T-cell (primary cell): ENCODE results near the gene CASK. TPM values are rescaled to one million over a fixed set of nuclear protein-coding genes. Genes with fewer than 3 reads are reported as not detected.

Source experiments
- ATAC-seq, 4 experiments: fragments of 200-7000 bp in 3 of 4; fragments of 150-1000 bp in 1 of 4; cut with Tn5 transposase; replicated peaks in 1 of 4; 1 replicate in 3 of 4; 2 replicates in 1 of 4; pipeline ENCODE4 v1.10.0; 2021; ENCODE audit warnings: moderate library complexity in 3 of 4, mild to moderate bottlenecking in 2 of 4, moderate number of reproducible peaks in 1 of 4
- CTCF ChIA-PET, 2 donors: fragments of 300-600 bp; sonication (Branson Sonifier 250); formaldehyde crosslinking; loops; one replicate each; lab custom pipeline; 2022; ENCODE audit warnings: antibody characterized with exemption in 2 of 2; lab: Charles Lee
- POLR2A ChIA-PET, 2 donors: fragments of 300-600 bp; sonication (Branson Sonifier 250); formaldehyde crosslinking; loops; one replicate each; lab custom pipeline; 2022; ENCODE audit warnings: antibody characterized with exemption in 2 of 2; lab: Charles Lee
- DNase-seq, 35 experiments: peaks; one replicate each; pipeline versions ENCODE4 v3.0.0 to v3.0.0-alpha.2; 2013 to 2023
- H3K27ac ChIP-seq: one replicate; pipeline ENCODE4 v1.5.1; 2013; ENCODE audit warnings: low read length
- H3K27me3 ChIP-seq, 2 experiments: replicated peaks in 1 of 2; 1 replicate in 1 of 2; 2 replicates in 1 of 2; pipeline versions ENCODE4 v1.6.1 to v1.7.0; 2013; ENCODE audit warnings: low read length in 1 of 2, mixed read lengths in 1 of 2; ENCODE audit not compliant: control insufficient read depth in 2 of 2, insufficient read depth in 2 of 2; ENCODE audit errors: extremely low read depth in 1 of 2
- H3K36me3 ChIP-seq, 2 donors: 1 replicate in 1 of 2; 2 replicates in 1 of 2; pipeline versions ENCODE4 v1.6.1 to v1.7.0; 2013; ENCODE audit warnings: low read length in 1 of 2; ENCODE audit not compliant: control insufficient read depth in 2 of 2, insufficient read depth in 1 of 2; ENCODE audit errors: extremely low read depth in 1 of 2
- H3K4me1 ChIP-seq, 2 experiments: 1 replicate in 1 of 2; 2 replicates in 1 of 2; pipeline versions ENCODE4 v1.6.1 to v1.7.0; 2013; ENCODE audit warnings: low read length in 2 of 2, mixed read lengths in 1 of 2; ENCODE audit not compliant: insufficient read depth in 2 of 2, control insufficient read depth in 1 of 2; ENCODE audit errors: extremely low read depth in 1 of 2
- H3K4me3 ChIP-seq, 2 donors: 1 replicate in 1 of 2; 2 replicates in 1 of 2; pipeline versions ENCODE4 v1.5.1 to v1.7.0; 2013; ENCODE audit warnings: mild to moderate bottlenecking in 2 of 2, low read length in 1 of 2, moderate library complexity in 1 of 2; ENCODE audit not compliant: control insufficient read depth in 1 of 2; ENCODE audit errors: extremely low read depth in 1 of 2
- H3K9me3 ChIP-seq: 2 replicates; pipeline ENCODE4 v1.7.0; 2013
- H3K27ac Mint-ChIP-seq, 2 donors: one replicate each; pipeline ENCODE4 v1.8.0; 2020 to 2021; ENCODE audit warnings: mild to moderate bottlenecking in 2 of 2, mixed read lengths in 2 of 2
- H3K27me3 Mint-ChIP-seq, 2 donors: one replicate each; pipeline ENCODE4 v1.8.0; 2021 to 2022; ENCODE audit warnings: mixed read lengths in 2 of 2
- H3K36me3 Mint-ChIP-seq: one replicate; pipeline ENCODE4 v1.8.0; 2021; ENCODE audit warnings: mixed read lengths
- H3K4me1 Mint-ChIP-seq, 3 donors: one replicate each; pipeline ENCODE4 v1.8.0; 2020 to 2022; ENCODE audit warnings: mixed read lengths in 3 of 3, mild to moderate bottlenecking in 1 of 3
- H3K4me3 Mint-ChIP-seq, 3 donors: one replicate each; pipeline ENCODE4 v1.8.0; 2020 to 2022; ENCODE audit warnings: mild to moderate bottlenecking in 3 of 3, mixed read lengths in 3 of 3, moderate library complexity in 3 of 3
- H3K9me3 Mint-ChIP-seq, 3 donors: one replicate each; pipeline ENCODE4 v1.8.0; 2020 to 2022; ENCODE audit warnings: mixed read lengths in 3 of 3
- WGBS: methylation state at CpG from one replicate; pipeline ENCODE4 v1.1.5; 2013; ENCODE audit warnings: missing lambda C conversion rate; ENCODE audit not compliant: insufficient coverage; 5-methylcytosine and 5-hydroxymethylcytosine counted together
- total RNA-seq, 35 experiments: library from RNA in 6 of 35; stranded (reverse) in 6 of 35; fragments of 120-200 nt in 1 of 35; gene quantifications; one replicate each; pipeline versions ENCODE4 v1.2.1 to v1.2.4 and lab custom pipeline; 2013 to 2026

The CASK gene
- total RNA-seq, 5 donors from 2014 or later (not counting 1 experiment from before 2014, with no cell fraction given) = 52.6 to 81.6 (median 67.5) TPM

DNA sequence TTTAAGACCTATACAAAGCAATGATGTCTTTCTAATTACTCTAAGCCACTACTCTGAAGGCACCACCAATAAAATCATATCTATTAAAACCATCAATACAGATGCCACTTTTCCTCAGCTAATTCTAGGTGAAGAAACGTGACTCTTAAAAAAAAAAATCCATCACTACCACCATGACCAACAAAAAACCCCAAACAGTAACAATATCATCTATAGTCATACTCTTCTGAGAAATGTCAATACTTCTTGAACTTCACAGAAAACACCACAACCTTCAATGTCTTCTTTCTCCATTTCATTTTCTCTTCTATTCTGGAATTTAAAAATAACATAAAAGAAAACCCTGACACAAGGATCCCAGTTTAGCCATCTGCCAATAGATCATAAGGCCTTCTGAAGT is 35.7 kb downstream of the CASK start:
- Mint-ChIP-seq H3K4me3 (no peak overlapping the region), H3K4me1 (peaks cover 28 to 56% (median 43%) of the 10 kb centered on the region in 3 donors), H3K36me3 (peaks cover 14% of the 10 kb centered on the region), H3K27me3 (peaks cover 0 to 4% of the 10 kb centered on the region in 2 donors), H3K9me3 (peaks cover 0 to under 1% (median 0%) of the 10 kb centered on the region in 3 donors), H3K27ac (no peak overlapping the region)
- Histone ChIP-seq H3K36me3 (no peaks in the 10 kb centered on the region), H3K27ac (no peak overlapping the region), H3K4me3 (no peak overlapping the region), H3K9me3 (no peaks in the 10 kb centered on the region), H3K4me1 (peaks cover 0 to 8% of the 10 kb centered on the region in 2 experiments), H3K27me3 (no peaks in the 10 kb centered on the region)
- CTCF ChIA-PET = no interaction called here
- no CpG with 5 or more reads among the region's 1 CpG for WGBS
- no peak for DNase-seq
- no peak for ATAC-seq
- POLR2A ChIA-PET = no interaction called here

DNA sequence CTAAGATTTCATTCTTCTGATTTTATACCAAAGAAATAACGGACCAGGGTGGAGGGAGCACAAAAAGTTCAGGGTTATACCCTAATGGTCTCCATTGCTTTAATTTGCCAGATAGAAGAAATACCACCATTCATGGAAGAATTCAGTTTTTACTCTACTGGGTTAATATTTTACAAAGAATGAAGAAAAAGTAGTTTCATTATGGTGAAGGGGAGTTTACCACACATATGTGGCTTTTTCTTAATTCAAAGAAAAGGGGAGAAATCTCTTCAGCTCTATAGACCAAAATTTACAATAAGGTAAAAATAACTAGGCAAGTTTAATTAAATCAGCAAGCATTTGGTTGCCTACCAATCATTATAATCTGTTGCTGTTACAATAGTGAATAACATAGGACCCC is 37.6 kb downstream of the CASK start:
- Histone ChIP-seq H3K36me3 (no peaks in the 10 kb centered on the region), H3K4me1 (peaks cover 0 to 8% of the 10 kb centered on the region in 2 experiments), H3K27me3 (no peaks in the 10 kb centered on the region), H3K4me3 (no peak overlapping the region), H3K27ac (no peak overlapping the region), H3K9me3 (no peaks in the 10 kb centered on the region)
- Mint-ChIP-seq H3K36me3 (peaks cover 13% of the 10 kb centered on the region), H3K4me3 (no peak overlapping the region), H3K27ac (no peak overlapping the region), H3K9me3 (no peaks in the 10 kb centered on the region), H3K27me3 (peaks cover 0 to 4% of the 10 kb centered on the region in 2 donors), H3K4me1 (peaks cover 36 to 68% (median 56%) of the 10 kb centered on the region in 3 donors)
- ATAC-seq (no peak), DNase-seq (no peak)
- POLR2A ChIA-PET = no interaction called here
- CTCF ChIA-PET = interaction anchor here (0.6 to 0.9 kb wide), 2 partner anchors 88 to 771 kb away, joined by 3 read pairs; no protein-coding TSS in a partner anchor
- WGBS = no CpG with 5 or more reads among the region's 1 CpG

DNA sequence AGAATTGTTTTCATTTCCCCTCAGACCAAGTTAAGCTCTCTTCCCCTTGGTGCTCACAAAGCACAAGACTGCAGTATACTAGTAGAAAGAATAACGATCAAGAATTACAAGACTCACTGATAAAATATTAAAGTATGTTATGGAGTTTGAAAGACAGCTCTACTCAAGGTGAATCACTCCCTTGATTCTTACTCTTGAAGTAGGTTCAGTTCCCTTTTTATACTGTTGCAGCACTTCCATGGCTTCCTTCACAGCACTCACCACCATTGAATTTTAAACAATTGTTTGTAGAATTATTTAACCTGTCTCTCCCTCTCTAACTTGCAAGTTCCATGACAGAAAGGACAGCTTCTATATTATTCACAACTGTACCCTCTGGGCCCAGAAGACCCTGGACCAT is 42.2 kb downstream of the CASK start:
- H3K27ac Mint-ChIP-seq = peak overlapping the region in 1 of 2 donors; percentile 27
- H3K4me3 ChIP-seq = no peak overlapping the region
- no peak overlapping the region for H3K27ac ChIP-seq
- ATAC-seq (no peak), DNase-seq (no peak)
- no peaks in the 10 kb centered on the region for H3K36me3 ChIP-seq
- peaks cover 2 to 8% of the 10 kb centered on the region in 2 experiments for H3K4me1 ChIP-seq
- no peaks in the 10 kb centered on the region for H3K9me3 ChIP-seq
- CTCF ChIA-PET = no interaction called here
- H3K9me3 Mint-ChIP-seq = no peaks in the 10 kb centered on the region
- H3K36me3 Mint-ChIP-seq = peaks cover 3% of the 10 kb centered on the region
- peaks cover 26 to 68% (median 60%) of the 10 kb centered on the region in 3 donors for H3K4me1 Mint-ChIP-seq
- no CpG with 5 or more reads among the region's 1 CpG for WGBS
- H3K27me3 Mint-ChIP-seq = peaks cover 0 to 12% of the 10 kb centered on the region in 2 donors
- no peaks in the 10 kb centered on the region for H3K27me3 ChIP-seq
- no peak overlapping the region for H3K4me3 Mint-ChIP-seq
- POLR2A ChIA-PET = interaction anchor here in 1 of 2 donors (0.6 kb wide), 1 partner anchor 195 kb away, joined by 11 read pairs; no protein-coding TSS in a partner anchor

DNA sequence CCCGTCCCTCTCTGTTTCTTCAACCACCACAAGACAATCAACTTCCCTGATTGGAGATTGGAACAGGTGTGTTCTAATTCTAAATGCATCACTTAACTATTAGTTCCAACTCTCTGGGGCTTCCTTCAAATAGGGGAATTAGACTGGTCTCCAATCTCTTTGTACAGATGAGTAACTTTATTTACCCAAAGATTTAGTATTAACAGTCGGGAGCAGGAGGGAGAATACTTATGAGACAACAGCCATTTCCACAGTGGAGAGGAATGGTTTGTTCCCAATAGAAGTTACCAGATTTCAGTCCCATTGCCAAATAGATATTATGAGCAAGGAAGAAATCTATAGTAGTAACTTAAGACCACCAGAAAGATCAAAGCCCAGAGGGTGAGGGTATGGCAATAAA is 46.2 kb downstream of the CASK start:
- no peak for ATAC-seq
- H3K27ac Mint-ChIP-seq = no peak overlapping the region
- peaks cover 0 to 2% of the 10 kb centered on the region in 2 experiments for H3K4me1 ChIP-seq
- no peaks in the 10 kb centered on the region for H3K27me3 ChIP-seq
- H3K27me3 Mint-ChIP-seq = peaks cover 0 to 8% of the 10 kb centered on the region in 2 donors
- CTCF ChIA-PET = interaction anchor here (0.6 to 0.8 kb wide), 2 partner anchors 10 to 1067 kb away, joined by 3 read pairs; no protein-coding TSS in a partner anchor
- DNase-seq = no peak
- no peaks in the 10 kb centered on the region for H3K9me3 ChIP-seq
- H3K36me3 ChIP-seq = no peaks in the 10 kb centered on the region
- H3K27ac ChIP-seq = no peak overlapping the region
- no peak overlapping the region for H3K4me3 ChIP-seq
- H3K9me3 Mint-ChIP-seq = no peaks in the 10 kb centered on the region
- POLR2A ChIA-PET = no interaction called here
- H3K4me1 Mint-ChIP-seq = peaks cover 30 to 61% (median 51%) of the 10 kb centered on the region in 3 donors
- no CpG with 5 or more reads among the region's 2 CpGs for WGBS
- H3K4me3 Mint-ChIP-seq = no peak overlapping the region
- peaks cover 7% of the 10 kb centered on the region for H3K36me3 Mint-ChIP-seq

DNA sequence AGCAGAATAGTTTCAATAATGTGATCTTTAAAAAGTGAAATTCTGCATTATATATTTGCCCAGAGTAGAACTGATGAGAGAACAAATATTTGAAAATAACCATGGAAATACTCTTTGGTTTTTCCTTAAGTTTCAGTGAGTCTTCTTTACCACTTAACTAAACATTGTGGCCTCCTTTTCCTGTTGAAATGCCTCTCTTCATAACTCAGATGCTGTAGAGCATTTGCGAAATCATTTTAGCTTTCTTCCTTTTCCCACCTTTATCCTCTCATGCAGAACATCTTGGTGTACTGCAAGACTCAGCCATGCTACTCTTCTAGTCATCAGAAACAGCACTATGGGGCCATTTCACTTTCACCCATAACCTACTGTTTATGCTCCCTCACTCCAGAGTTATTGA is 48.2 kb downstream of the CASK start:
- H3K4me3 ChIP-seq = no peak overlapping the region
- DNase-seq (no peak), ATAC-seq (no peak)
- no CpG with 5 or more reads among the region's 1 CpG for WGBS
- Mint-ChIP-seq H3K27ac (peak overlapping the region; percentile 2 to 23), H3K4me3 (no peak overlapping the region), H3K4me1 (peaks cover 26 to 65% (median 54%) of the 10 kb centered on the region in 3 donors), H3K9me3 (no peaks in the 10 kb centered on the region), H3K36me3 (peaks cover 7% of the 10 kb centered on the region), H3K27me3 (peaks cover 0 to 8% of the 10 kb centered on the region in 2 donors)
- H3K27ac ChIP-seq = no peak overlapping the region
- H3K4me1 ChIP-seq = peaks cover 2 to 3% of the 10 kb centered on the region in 2 experiments
- POLR2A ChIA-PET = no interaction called here
- H3K36me3 ChIP-seq = no peaks in the 10 kb centered on the region
- no peaks in the 10 kb centered on the region for H3K27me3 ChIP-seq
- H3K9me3 ChIP-seq = no peaks in the 10 kb centered on the region
- CTCF ChIA-PET = no interaction called here

DNA sequence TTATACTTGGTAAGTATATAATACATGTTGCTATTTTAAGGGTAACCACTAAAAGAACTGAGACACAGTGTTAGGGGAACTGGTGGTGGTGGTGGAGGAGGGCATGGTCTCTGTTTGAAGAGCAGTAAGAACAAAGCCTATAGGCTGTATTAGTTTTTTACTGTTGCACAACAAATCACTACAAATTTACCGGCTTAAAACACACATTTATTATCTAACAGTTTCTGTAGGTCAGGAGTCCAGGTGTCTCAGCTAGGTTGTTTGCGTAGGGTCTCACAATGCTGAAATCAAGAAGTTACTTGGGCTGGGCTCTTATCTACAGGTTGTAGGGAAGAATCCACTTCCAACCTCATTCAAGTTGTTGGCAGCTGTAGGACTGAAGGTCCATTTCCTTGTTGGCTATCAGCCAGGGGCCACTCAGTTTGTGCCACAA is 52.6 kb downstream of the CASK start:
- ATAC-seq = no peak
- peaks cover 8% of the 10 kb centered on the region for H3K36me3 Mint-ChIP-seq
- peaks cover 0 to 5% (median 4%) of the 10 kb centered on the region in 3 donors for H3K9me3 Mint-ChIP-seq
- Histone ChIP-seq H3K36me3 (no peaks in the 10 kb centered on the region), H3K27ac (no peak overlapping the region), H3K27me3 (no peaks in the 10 kb centered on the region), H3K4me1 (peaks cover 2 to 16% of the 10 kb centered on the region in 2 experiments), H3K4me3 (no peak overlapping the region), H3K9me3 (no peaks in the 10 kb centered on the region)
- H3K27me3 Mint-ChIP-seq = peaks cover 0 to 10% of the 10 kb centered on the region in 2 donors
- peaks cover 30 to 77% (median 58%) of the 10 kb centered on the region in 3 donors for H3K4me1 Mint-ChIP-seq
- POLR2A ChIA-PET = no interaction called here
- no peak for DNase-seq
- no CpG with 5 or more reads among the region's 2 CpGs for WGBS
- CTCF ChIA-PET = no interaction called here
- H3K4me3 Mint-ChIP-seq = no peak overlapping the region
- H3K27ac Mint-ChIP-seq = no peak overlapping the region
